HepG2 (cell line): Measurements from ENCODE around the gene HPCAL1. TPM values are rescaled to one million over a fixed set of nuclear protein-coding genes. Genes with fewer than 3 reads are reported as not detected.

Experiments
- EEA1 ChIP-seq: sonication (generic); formaldehyde crosslinking; IDR thresholded peaks from 2 replicates; pipeline ENCODE4 v1.5.1; 2020; ENCODE audit warnings: mild to moderate bottlenecking, missing genetic modification reagents, borderline replicate concordance
- GABPB1 ChIP-seq: IDR thresholded peaks from 2 replicates; pipeline ENCODE4 v1.6.1; 2016; ENCODE audit warnings: mild to moderate bottlenecking, missing genetic modification reagents, moderate library complexity, missing compliant biosample characterization
- IRF2 ChIP-seq: IDR thresholded peaks from 2 replicates; pipeline ENCODE4 v1.6.1; 2018; ENCODE audit warnings: missing genetic modification reagents, missing compliant biosample characterization
- MBNL3 ChIP-seq: fragments of 250-450 bp; sonication (Bioruptor Pico); conservative IDR thresholded peaks from 2 replicates; pipeline ENCODE4 v1.8.0; 2022; ENCODE audit warnings: mild to moderate bottlenecking, inconsistent platforms
- MYNN ChIP-seq: sonication (generic); formaldehyde crosslinking; IDR thresholded peaks from 2 replicates; pipeline ENCODE4 v1.4.0; 2020; ENCODE audit warnings: mild to moderate bottlenecking, low read depth, missing genetic modification reagents
- SAP130 ChIP-seq: IDR thresholded peaks from 2 replicates; pipeline ENCODE4 v1.6.1; 2016; ENCODE audit warnings: low read depth
- THYN1 ChIP-seq: sonication (generic); formaldehyde crosslinking; IDR thresholded peaks from 2 replicates; pipeline ENCODE4 v1.8.1; 2023; ENCODE audit warnings: low read depth, mild to moderate bottlenecking, moderate library complexity, missing genetic modification reagents, borderline replicate concordance
- ZBTB8A ChIP-seq: sonication (generic); formaldehyde crosslinking; IDR thresholded peaks from 2 replicates; pipeline ENCODE4 v1.4.0; 2020; ENCODE audit warnings: mild to moderate bottlenecking, low read depth, missing genetic modification reagents, borderline replicate concordance
- ZNF383 ChIP-seq: sonication (generic); formaldehyde crosslinking; IDR thresholded peaks from 2 replicates; pipeline ENCODE4 v1.4.0; 2020; ENCODE audit warnings: missing genetic modification reagents, mild to moderate bottlenecking, borderline replicate concordance
- ZNF441 ChIP-seq: sonication (generic); formaldehyde crosslinking; IDR thresholded peaks from 2 replicates; pipeline ENCODE4 v1.7.0; 2021; ENCODE audit warnings: missing genetic modification reagents, borderline replicate concordance
- ZNF496 ChIP-seq: sonication (generic); formaldehyde crosslinking; IDR thresholded peaks from 2 replicates; pipeline ENCODE4 v1.8.1; 2023; ENCODE audit warnings: mild to moderate bottlenecking, moderate library complexity, missing genetic modification reagents; ENCODE audit not compliant: insufficient replicate concordance
- ZNF614 ChIP-seq: IDR thresholded peaks from 2 replicates; pipeline ENCODE4 v1.6.1; 2018; ENCODE audit warnings: missing biosample characterization, missing genetic modification reagents, inconsistent platforms, borderline replicate concordance
- ZNF672 ChIP-seq: sonication (generic); formaldehyde crosslinking; IDR thresholded peaks from 2 replicates; pipeline ENCODE4 v1.8.1; 2022; ENCODE audit warnings: missing genetic modification reagents
- ZNF780A ChIP-seq: sonication (generic); formaldehyde crosslinking; IDR thresholded peaks from 2 replicates; pipeline ENCODE4 v1.8.0; 2022; ENCODE audit warnings: mild to moderate bottlenecking, missing genetic modification reagents, moderate library complexity
- ZNF850 ChIP-seq: sonication (generic); formaldehyde crosslinking; conservative IDR thresholded peaks from 2 replicates; pipeline ENCODE4 v1.9.0; 2021; ENCODE audit warnings: mild to moderate bottlenecking, missing genetic modification reagents
- polyA plus RNA-seq, 8 experiments: library from polyadenylated mRNA; depleted of rRNA in 3 of 8; stranded (reverse) in 7 of 8; unstranded in 1 of 8; fragments of >200 nt; fragmentation: Illumina TruSeq in 4 of 8; extraction: Trizol in 4 of 8; gene quantifications; 2 replicates each; pipeline versions ENCODE4 v1.2.1 to v1.2.3, GENCODE V29; 2011 to 2016; ENCODE audit warnings: low read depth in 4 of 8, missing spikeins in 1 of 8, mixed read lengths in 1 of 8; ENCODE audit not compliant: insufficient read depth in 1 of 8
- total RNA-seq, 5 experiments: library from RNA; depleted of rRNA; stranded (reverse); fragments of >200 nt; fragmentation: Illumina TruSeq; extraction: Trizol; gene quantifications; 2 replicates each; pipeline ENCODE4 v1.2.3, GENCODE V29; 2016; ENCODE audit warnings: low read depth in 1 of 5
- TF ChIP-seq, protein P1 (sequence below): sonication (generic); formaldehyde crosslinking; IDR thresholded peaks from 2 replicates; pipeline ENCODE4 v1.4.0; 2020; ENCODE audit warnings: missing genetic modification reagents, borderline replicate concordance
- TF ChIP-seq, protein P2 (sequence below): sonication (generic); formaldehyde crosslinking; IDR thresholded peaks from 2 replicates; pipeline ENCODE4 v1.5.0; 2020; ENCODE audit warnings: mild to moderate bottlenecking, missing genetic modification reagents, borderline replicate concordance
- TF ChIP-seq, protein P3 (sequence below): sonication (generic); formaldehyde crosslinking; IDR thresholded peaks from 2 replicates; pipeline ENCODE4 v1.4.0; 2020; ENCODE audit warnings: missing genetic modification reagents, borderline replicate concordance

The HPCAL1 gene
- total and polyA plus RNA-seq, 2 of the 13 experiments (the other 11 are each of a cell fraction or from before 2014, with no cell fraction given): 29.5 to 29.9 TPM

DNA sequence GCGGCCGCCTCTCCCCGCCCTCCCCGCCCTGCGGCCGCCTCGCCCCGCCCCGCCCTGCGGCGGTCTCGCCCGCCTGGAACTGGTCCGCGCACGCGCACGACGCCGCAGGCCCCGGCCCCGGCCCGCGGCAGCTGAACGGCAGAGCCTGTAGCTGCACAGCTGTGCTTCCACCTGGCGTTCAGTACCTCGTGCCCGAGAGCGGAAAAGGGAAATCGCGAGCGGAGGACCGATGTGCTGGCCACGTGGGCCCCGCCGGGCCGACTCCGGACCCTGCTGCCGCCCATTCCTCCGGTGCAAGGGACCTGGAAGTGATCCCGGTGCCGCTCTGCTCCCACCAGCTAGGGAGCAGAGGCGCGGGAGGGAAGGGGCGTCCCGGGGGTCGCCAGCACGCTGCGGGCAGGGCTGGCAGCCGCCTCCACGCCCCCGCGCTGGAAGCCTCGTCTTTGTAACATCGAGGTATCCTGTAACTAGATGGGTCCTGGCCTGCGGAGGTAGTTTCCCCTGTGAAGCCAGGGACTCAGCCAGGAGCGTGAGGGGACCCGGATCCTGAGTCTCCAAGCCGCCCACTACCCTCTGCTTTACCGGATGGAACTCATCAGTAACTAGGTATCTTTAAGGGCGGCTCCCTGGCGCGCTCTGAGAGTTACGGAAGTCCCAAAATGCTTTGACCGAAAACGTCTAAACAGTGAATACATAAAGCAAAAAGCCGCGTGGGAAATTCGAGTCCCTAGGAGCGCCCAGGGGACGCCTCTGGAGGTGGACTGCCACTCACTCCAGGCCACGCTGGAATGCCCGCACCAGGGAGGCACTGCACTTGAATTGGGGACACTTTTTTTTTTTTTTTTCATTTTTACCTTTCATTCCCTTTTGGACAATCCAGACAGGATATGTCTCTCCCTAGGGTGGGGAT is 146.1 kb downstream of the HPCAL1 start (continued):
- TF ChIP-seq THYN1 (CRISPR knock-in tag) (0 out of 2 replicates have a peak, but pooled peaks have one; percentile 87), IRF2 (peak; percentile 82), ZNF383 (CRISPR knock-in tag) (no peak; the same call in 1 of the 2 replicates), ZNF672 (CRISPR knock-in tag) (peak; percentile 91), MYNN (CRISPR knock-in tag) (peak; percentile 95; the same call in 1 of the 2 replicates), ZNF441 (CRISPR knock-in tag) (peak; percentile 98), ZBTB8A (CRISPR knock-in tag) (peak; percentile 93; the same call in 1 of the 2 replicates), ZNF780A (peak; percentile 96), EEA1 (CRISPR knock-in tag) (peak; percentile 100), MBNL3 (CRISPR knock-in tag) (no peak), ZNF496 (CRISPR knock-in tag) (peak; percentile 26), ZNF614 (CRISPR knock-in tag) (peak; percentile 98), ZNF850 (CRISPR knock-in tag) (0 out of 2 replicates have a peak, but pooled peaks have one; percentile 85), GABPB1 (CRISPR knock-in tag) (peak; percentile 91), SAP130 (CRISPR knock-in tag) (peak; percentile 93)
- TF ChIP-seq, protein P1, sequence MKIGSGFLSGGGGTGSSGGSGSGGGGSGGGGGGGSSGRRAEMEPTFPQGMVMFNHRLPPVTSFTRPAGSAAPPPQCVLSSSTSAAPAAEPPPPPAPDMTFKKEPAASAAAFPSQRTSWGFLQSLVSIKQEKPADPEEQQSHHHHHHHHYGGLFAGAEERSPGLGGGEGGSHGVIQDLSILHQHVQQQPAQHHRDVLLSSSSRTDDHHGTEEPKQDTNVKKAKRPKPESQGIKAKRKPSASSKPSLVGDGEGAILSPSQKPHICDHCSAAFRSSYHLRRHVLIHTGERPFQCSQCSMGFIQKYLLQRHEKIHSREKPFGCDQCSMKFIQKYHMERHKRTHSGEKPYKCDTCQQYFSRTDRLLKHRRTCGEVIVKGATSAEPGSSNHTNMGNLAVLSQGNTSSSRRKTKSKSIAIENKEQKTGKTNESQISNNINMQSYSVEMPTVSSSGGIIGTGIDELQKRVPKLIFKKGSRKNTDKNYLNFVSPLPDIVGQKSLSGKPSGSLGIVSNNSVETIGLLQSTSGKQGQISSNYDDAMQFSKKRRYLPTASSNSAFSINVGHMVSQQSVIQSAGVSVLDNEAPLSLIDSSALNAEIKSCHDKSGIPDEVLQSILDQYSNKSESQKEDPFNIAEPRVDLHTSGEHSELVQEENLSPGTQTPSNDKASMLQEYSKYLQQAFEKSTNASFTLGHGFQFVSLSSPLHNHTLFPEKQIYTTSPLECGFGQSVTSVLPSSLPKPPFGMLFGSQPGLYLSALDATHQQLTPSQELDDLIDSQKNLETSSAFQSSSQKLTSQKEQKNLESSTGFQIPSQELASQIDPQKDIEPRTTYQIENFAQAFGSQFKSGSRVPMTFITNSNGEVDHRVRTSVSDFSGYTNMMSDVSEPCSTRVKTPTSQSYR (CRISPR knock-in tag): peak; percentile 75
- TF ChIP-seq, protein P2, sequence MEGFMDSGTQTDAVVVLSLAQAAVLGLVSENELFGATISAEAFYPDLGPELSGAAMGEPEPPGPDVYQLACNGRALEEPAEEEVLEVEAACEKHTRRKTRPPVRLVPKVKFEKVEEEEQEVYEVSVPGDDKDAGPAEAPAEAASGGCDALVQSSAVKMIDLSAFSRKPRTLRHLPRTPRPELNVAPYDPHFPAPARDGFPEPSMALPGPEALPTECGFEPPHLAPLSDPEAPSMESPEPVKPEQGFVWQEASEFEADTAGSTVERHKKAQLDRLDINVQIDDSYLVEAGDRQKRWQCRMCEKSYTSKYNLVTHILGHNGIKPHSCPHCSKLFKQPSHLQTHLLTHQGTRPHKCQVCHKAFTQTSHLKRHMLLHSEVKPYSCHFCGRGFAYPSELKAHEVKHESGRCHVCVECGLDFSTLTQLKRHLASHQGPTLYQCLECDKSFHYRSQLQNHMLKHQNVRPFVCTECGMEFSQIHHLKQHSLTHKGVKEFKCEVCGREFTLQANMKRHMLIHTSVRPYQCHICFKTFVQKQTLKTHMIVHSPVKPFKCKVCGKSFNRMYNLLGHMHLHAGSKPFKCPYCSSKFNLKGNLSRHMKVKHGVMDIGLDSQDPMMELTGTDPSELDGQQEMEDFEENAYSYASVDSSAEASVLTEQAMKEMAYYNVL (CRISPR knock-in tag): peak; percentile 90
- TF ChIP-seq, protein P3, sequence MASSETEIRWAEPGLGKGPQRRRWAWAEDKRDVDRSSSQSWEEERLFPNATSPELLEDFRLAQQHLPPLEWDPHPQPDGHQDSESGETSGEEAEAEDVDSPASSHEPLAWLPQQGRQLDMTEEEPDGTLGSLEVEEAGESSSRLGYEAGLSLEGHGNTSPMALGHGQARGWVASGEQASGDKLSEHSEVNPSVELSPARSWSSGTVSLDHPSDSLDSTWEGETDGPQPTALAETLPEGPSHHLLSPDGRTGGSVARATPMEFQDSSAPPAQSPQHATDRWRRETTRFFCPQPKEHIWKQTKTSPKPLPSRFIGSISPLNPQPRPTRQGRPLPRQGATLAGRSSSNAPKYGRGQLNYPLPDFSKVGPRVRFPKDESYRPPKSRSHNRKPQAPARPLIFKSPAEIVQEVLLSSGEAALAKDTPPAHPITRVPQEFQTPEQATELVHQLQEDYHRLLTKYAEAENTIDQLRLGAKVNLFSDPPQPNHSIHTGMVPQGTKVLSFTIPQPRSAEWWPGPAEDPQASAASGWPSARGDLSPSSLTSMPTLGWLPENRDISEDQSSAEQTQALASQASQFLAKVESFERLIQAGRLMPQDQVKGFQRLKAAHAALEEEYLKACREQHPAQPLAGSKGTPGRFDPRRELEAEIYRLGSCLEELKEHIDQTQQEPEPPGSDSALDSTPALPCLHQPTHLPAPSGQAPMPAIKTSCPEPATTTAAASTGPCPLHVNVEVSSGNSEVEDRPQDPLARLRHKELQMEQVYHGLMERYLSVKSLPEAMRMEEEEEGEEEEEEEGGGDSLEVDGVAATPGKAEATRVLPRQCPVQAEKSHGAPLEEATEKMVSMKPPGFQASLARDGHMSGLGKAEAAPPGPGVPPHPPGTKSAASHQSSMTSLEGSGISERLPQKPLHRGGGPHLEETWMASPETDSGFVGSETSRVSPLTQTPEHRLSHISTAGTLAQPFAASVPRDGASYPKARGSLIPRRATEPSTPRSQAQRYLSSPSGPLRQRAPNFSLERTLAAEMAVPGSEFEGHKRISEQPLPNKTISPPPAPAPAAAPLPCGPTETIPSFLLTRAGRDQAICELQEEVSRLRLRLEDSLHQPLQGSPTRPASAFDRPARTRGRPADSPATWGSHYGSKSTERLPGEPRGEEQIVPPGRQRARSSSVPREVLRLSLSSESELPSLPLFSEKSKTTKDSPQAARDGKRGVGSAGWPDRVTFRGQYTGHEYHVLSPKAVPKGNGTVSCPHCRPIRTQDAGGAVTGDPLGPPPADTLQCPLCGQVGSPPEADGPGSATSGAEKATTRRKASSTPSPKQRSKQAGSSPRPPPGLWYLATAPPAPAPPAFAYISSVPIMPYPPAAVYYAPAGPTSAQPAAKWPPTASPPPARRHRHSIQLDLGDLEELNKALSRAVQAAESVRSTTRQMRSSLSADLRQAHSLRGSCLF (CRISPR knock-in tag): peak; percentile 98
